Uterus (tissue), 2 donors: Measurements from ENCODE around the gene AGPAT4.

Source experiments
- POLR2A ChIP-seq, 2 donors: fragments of 450-650 bp; IDR thresholded peaks; one replicate each; pipeline ENCODE4 v1.6.1; 2016; ENCODE audit warnings: antibody characterized with exemption in 2 of 2, mild to moderate bottlenecking in 1 of 2, moderate library complexity in 1 of 2
- TF ChIP-seq, protein P1 (sequence below), 4 experiments: fragments of 200-600 bp in 2 of 4; fragments of 450-650 bp in 2 of 4; sonication (generic) in 2 of 4; IDR thresholded peaks; one replicate each; pipeline ENCODE4 v1.5.1; 2016 to 2019; ENCODE audit warnings: antibody characterized with exemption in 4 of 4, mild to moderate bottlenecking in 2 of 4, moderate library complexity in 1 of 4

DNA sequence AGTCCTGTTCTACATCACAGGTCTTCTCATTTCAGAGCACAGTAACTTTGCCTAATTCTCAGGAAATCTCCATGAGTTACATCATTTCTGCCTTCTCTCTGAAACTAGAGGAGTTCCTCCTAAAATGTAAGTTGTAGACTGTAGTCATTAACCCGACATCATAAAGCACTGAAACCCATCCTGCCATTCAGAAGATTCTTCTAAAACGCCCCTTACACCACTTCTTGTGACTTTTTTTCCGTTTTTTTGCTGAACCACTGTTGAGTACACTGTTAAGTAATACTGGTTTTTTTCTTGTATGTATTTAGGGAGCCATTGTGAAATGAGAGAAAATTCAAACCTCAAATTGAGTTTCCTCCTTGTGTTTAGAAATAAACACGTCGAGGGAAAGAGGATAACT lies 164.9 kb downstream of the AGPAT4 start:
- no peak for TF ChIP-seq POLR2A (IDR thresholded peaks at IDR 0.05)
- TF ChIP-seq, protein P1, sequence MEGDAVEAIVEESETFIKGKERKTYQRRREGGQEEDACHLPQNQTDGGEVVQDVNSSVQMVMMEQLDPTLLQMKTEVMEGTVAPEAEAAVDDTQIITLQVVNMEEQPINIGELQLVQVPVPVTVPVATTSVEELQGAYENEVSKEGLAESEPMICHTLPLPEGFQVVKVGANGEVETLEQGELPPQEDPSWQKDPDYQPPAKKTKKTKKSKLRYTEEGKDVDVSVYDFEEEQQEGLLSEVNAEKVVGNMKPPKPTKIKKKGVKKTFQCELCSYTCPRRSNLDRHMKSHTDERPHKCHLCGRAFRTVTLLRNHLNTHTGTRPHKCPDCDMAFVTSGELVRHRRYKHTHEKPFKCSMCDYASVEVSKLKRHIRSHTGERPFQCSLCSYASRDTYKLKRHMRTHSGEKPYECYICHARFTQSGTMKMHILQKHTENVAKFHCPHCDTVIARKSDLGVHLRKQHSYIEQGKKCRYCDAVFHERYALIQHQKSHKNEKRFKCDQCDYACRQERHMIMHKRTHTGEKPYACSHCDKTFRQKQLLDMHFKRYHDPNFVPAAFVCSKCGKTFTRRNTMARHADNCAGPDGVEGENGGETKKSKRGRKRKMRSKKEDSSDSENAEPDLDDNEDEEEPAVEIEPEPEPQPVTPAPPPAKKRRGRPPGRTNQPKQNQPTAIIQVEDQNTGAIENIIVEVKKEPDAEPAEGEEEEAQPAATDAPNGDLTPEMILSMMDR (IDR thresholded peaks at IDR 0.05), result no peak
